Inferior parietal cortex (tissue), 1 donor: Measurements from ENCODE around the gene RNU1-3.
"Not testable (repeated sequence)": the region's sequence is repeated elsewhere in the genome, so short reads cannot be mapped to it uniquely, and the experiment has no call there.

Experiments
- DNase-seq: peaks from one replicate; pipeline ENCODE4 v3.0.0-alpha.2; 2016; ENCODE audit errors: extremely low spot score

Gene RNU1-3

DNA sequence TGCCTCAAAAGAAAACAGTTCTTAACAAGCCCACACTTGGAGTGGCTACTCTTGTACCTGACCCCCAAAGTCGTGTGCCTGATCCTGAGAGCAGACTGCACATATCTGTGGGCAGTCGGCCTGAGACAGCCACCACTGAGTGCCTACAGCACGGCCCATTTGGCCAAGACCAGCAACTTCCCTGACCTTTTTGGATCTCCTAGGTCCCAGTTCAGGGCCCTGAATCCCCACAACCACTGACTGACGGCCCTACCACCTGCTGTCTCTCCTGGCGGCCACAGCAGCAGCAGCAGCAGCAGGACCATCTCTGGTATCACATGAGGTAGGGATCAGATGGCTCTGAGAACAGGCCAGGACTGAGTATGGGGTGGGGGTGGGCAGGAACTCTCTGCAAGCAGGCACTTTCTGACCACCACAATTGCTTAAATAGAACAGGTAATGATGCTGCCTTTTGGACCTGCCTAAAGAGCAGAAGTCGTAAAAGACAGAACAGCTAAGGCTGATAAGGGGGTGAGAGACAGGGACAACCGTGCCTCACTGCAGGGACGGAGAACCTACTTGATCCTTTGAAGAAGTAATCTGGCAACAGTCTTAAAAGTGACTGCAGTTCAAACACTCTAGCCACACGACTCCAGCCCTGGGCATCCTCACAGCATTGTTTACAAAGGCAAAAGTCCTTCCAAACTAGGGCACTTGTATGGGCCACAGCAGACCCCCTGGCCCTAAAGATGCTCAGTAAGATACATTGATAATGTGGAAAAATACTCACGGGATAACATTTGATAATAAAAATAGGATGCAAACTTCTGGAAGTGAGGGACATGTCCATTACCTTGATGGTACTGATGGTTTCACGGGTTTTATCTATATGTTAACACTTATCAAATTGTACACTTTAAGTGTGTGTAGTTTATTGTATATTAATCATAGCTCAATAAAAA lies 27.4 kb downstream of the RNU1-3 start:
- not testable (repeated sequence) for DNase-seq

DNA sequence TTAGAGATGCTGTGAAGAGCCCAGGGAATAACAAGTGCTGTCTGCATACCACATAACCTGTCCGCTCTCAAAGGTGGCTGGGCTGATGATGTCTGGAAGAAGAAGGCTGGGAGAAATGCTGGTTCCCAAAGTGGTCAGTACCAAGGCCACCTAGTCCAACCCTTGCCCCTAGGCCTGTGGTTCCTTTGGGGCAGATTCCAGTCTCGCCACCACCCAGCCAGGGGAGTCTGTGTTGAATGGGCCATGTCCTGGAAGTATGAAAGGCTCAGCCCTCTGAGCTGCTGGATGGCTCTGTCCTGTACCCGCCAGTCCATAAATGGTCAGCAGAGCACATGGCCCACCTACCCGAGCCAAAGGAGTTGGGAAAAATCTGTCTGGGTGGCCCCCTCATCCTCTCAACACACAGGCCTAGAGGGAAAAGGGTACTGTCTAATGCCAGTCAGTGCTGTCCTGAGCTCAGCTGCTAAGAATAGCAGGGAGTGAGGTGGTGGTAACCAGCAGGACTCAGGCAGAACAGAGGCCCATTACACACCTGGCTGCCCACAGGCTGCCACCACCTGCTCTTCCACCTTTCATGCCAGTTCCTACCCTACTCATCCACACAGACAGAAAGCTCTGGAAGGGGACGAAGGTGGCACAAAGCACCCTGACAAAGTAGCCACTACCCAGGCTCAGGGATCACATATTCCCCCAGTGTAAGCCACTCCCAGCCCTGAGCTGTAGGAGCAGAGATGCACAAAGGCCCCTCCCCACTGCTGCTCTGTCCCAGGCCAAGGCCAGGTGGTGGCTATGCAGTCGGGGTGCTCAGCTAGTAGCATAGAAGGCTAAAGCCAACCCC lies 28.6 kb downstream of the RNU1-3 start:
- DNase-seq, result not testable (repeated sequence)

DNA sequence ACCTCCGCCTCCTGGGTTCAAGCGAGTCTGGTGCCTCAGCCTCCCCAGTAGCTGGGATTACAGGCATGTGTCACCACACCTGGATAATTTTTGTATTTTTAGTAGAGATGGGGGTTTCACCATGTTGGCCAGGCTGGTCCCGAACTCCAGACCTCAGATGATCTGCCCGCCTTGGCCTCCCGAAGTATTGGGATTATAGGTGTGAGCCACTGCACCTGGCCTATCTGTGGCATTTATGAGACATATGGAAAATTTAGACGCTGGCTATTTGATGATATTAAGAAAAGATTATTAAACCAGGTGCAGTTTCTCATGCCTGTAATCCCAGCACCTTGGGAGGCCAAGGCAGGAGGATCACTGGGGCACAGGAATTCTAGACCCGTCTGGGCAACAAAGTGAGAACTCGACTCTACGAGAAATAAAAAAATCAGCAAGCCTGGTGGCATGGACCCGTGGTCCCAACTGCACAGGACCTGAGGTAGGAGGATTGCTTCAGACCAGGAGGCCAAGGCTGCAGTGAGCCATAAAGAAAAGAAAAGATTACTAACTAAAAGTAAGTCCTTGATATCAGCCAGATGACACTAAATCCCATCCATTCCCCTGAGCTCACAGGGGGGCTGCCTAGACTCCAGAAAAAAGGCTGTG lies 30.1 kb downstream of the RNU1-3 start:
- not testable (repeated sequence) for DNase-seq

DNA sequence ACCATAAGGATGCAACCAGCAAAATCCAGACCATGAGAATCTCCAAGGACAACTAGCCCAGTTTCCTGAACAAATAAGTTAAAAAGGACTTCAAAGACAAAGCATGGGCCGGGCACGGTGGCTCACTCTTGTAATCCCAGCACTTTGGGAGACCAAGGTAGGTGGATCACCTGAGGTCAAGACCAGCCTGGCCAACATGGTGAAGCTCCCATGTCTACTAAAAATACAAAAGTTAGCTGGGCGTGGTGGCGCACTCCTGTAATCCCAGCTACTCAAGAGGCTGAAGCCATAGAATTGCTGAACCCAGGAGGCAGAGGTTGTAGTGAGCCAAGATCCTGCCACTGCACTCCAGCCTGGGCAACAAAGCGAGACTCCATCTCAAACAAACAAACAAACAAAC lies 30.8 kb downstream of the RNU1-3 start:
- DNase-seq, result not testable (repeated sequence)

DNA sequence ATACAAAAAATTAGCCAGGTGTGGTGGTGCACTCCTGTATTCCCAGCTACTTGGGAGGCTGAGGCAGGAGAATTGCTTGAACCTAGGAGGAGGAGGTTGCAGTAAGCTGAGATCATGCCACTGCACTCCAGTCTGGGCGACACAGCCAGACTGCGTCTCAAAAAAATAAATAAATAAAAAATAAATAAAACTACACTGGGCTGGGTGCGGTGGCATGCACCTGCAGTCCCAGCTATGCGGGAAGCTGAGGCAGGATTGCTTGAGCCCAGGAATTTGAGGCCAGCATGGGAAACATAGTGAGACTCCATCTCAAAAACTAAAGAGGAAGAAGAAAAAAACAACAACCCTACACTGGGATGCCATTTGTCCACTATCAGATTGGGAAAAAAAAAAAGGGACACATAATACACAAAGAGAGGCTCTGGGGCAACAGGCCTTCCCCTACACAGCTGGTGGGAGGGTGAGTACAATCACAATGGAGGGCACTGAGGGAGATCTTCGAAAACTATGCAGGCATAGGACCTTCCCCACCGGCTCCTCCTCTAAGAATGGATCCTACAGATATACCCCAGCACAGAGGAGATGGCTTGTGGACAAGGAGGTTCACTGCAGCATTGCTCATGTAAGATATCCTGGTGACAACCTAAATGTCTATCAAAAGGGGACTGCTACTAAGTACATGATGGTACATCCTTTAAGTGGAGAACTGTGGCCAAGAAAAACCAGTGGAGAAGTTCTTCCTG lies 33.0 kb downstream of the RNU1-3 start:
- not testable (repeated sequence) for DNase-seq

DNA sequence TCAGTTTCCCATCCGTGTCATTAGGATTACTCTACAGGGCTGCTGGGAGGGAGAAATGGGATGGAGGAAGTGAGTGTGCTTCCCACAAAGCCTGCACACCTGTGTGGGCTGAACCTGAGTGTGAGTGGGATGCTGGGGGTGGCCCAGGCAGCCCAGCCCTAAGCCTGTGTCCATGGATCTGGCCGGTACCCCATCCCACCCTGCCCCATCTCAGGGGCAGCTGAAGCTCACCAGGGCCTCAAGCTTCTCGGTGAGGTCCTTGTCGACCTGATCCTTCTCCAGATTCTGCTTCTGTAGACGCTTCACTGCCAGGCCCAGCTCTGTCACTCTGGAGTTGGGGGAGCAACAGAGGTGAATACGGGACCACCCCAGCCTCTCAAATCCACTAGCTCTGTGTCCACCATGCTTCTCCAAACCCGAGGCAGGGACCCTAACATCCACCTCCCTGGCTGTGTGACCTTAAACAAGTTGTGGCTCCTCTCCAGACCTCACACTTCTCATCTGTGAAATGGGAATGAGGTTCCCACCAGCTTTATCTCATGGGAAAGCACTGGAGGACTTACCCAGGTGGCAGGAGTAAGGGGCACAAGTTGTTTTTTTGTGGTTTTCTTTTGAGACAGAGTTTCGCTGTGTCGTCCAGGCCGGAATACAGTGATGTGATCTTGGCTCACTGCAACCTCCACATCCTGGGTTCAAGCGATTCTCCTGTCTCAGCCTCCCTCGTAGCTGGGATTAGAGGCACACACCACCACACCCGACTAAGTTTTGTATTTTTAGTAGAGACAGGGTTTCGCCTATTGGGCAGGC lies 34.5 kb downstream of the RNU1-3 start:
- not testable (repeated sequence) for DNase-seq

DNA sequence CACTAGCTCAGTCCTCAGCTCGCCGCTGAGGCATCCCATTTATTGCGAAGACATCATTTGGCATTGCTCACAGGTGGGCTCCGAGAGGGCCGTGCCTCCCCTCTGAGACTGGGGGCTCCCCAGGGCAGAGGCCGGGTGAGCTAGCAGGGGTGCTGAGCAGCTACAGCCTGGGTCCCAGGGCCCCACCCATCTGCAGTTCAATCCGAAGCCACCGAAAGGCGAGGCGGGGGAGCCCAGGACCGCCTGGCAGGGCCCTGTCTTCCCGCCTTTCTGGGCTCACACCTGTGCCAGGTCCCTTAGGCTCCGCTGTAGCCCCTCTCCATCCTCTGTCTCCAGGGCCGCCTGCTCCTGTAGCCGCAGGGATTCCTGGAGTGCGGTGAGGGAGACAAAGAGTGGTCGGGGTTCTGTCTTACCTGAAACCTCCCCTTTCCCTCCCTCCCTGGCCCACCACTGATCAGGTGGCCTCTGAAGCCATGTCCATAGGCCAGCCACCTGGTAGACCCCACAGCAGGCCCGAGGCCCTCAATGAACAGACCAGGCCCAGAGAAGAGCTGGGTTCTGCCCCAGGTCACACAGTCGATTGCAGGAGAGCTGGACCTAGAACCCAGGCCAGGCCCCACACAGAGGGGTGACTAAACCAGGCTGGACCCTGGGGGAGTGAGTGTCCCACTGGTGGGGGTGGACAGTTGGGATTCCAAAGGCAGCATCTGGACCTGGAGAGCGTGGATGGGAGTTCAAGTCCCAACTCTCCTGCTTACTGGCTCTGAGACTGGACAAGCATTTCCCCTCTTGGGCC lies 35.3 kb downstream of the RNU1-3 start:
- no peak for DNase-seq

DNA sequence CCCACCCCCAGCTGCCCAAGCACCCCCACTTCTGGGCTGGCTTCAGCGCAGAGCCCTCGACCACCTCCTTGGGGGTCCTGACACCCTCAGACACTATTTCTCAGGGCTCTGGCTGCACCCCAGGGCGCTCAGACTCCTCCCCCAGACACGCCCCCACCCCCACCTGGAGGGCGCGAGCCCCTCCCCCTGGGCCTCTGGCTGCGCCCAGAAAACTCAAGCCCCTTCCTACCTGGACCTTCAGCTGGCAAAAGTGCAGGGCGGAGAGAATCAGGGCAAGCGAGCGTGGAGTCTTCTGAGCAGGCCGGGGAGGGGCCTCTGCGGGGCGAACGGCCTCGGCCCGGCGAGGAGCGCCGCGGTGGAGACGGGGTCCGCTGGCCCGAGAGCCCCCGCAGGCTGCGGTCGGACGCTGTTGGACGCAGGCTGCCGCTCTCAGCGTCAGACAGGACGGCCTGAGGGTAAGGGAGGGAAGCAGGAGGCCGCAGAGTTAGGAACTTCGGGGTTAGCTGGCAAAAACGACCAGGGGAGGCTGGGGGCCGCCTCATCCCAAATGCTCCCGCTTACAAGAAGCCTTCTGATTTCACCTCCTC lies 36.0 kb downstream of the RNU1-3 start:
- DNase-seq, result no peak

DNA sequence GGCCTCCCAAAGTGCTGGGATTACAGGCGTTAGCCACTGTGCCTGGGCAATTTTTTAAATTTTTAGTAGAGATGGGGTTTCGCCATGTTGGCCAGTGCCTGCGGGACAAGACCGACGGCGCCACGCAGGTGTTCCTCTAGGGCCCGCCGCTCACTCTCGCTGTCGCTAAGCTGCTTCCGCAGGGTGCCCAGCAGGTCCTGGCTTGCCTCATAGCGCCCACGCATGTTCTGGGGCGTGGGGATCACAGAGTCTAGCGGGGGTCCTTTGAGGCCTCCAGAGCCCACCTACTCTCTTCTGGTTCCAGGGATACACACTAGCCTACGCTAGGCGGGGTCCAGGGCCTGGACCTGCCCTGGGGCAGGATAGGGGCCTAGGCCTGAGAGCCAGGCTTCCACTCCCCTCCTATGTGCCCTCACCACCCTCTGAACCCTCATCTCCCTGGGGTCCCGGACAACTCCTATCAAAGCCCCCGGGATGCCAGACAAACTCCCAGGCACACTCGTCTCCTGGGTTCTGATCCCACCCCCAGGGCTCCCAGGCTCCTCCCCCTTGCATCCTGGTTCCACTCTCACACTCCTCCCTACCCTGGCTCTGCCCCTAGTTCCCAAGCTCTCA lies 36.7 kb downstream of the RNU1-3 start:
- DNase-seq, result not testable (repeated sequence)

DNA sequence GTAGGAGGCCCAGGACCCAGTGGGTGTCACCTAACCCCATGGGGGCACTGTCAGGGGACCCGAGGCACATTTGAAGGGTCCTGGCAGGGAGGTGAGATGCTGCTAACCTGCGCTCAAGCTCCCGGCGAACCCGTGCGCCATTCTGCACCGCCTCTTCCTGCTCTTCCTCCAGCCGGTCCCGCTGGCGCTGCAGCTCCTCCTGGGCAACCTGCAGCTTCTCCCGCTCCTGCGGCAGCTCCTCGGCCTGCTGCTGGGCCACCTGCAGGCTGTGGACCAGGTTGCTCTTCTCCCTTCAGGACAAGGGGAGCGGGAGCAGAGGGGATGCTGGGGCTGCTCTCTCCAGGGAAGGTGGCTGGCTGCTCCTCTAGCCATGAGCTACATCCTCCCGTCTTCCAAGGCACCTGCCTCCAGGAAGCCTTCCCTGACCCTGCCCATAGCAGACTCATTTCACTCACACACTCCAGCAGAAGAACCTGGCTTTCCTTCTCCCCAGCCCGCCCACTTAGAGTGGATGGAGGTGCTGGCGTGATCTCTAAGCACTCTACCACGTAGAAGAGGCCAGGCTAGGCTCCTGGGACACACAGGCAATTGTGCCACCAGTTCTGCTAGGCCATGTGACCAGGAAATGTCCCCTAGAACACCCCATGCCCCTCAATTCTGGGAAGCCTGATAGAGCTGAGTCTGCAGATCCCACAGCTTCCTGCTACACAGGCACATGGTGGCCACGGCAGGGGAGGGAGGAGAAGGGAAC lies 38.2 kb downstream of the RNU1-3 start:
- DNase-seq, result no peak

DNA sequence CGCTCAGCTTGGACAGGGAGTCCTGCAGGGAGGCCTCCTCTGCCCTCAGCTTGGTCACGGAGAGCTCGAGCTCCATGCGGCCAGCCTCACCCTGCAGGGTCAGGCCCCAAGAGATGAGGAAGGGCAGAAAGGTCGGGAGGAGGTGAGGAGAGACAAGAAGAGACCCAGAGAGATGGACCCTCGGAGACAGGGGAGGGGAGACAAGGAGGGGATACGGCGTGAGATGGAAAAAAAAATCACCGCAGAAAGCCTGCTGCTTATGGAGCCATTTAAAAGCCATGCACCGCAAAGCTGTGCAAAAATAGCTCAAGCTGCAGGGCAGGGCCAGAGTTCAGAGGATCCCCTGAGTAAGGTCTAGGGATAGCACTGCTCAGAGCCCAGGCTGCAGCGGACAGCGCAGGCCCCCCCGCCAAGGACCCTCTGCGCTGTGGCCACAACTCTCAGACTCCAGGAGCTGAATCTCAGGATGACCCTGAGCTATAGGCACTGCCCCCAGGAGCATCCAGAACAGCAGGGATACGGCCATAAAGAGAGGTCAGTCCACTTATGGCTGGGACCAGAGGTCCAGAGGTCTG lies 40.3 kb downstream of the RNU1-3 start:
- DNase-seq, result not testable (repeated sequence)

DNA sequence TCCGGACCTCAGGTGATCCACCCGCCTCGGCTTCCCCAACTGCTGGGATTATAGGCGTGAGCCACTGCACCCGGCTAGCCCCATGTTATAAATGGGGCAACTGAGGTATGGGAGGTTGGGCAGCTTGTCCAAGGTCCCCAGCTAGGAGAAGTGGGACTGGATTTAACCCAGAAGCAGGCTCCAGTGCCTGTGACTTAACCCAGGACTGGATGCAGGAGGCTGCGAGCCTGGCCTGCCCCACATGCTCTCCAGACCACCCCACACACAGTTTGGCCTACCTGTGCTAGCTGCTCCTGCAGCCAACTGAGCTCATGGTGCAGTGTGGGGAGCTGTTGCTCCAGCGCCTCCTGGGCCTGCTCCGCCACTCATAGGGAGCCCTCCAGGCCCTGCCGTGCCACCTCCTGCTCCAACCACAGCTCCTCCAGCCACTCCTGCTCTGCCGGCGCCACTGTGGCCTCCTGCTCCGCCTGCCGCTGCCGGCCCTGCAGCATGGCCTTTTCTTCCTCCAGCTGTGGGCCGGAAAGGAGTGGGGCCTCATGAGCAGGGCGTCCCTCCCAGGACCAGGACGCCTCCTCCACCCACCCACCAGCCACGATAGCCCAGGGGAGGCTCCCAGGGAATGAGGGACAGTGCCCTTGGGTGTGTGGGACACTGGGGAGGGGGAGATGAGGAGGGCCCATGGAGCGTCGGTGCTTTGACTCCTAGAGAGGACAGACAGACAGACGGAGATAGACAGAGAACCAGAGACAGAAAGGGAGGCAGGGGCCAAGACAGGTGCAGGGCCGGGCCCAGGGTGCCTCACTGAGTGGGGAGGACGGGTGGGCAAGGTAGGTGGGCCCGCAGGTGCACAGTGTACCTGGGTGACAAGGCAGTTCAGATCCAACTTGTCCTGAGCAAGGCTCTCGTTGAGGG lies 41.0 kb downstream of the RNU1-3 start:
- DNase-seq, result no peak

DNA sequence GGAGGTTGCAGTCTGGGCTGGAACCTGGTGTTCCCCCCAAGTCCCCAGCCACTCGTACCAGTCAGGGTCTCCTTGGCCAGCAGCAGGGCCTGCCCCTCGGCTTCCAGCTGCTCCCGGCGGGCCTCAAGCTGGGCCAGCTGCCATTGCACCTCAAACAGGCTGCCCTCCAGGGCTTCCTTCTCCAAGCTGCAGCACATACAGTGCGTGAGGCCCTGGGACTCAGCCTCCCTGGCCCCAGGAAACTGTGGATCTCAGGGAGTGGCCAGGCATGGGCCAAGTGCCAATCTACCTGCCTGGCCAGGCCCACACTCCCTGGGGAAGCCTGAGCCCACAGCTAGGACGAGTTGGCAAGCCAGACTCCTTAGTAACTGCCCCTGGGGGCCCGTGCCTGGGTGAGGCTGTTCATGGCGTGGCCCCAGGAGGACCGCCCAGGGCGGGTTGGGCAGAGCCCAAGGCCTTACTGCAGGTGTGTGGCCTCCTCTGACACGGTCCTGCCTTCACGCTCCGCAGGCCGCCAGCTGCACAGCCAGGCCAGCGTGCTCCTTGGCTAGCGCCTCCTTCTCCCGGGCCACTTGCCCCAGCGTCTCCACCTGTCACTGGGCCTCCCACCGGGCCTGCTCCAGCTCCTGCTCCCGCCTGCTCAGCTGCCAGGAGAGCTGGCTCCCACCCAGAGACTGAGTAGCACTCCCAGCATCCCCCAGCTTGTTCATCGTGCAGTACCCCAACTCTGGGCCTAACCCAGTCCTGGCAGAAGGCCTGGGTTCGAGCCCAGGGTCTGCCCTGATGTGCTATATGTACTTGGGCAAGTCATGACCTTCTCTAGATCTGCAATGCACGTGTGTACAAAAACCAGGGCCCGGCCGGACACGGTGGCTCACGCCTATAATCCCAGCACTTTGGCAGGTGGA lies 42.7 kb downstream of the RNU1-3 start:
- DNase-seq, result not testable (repeated sequence)

DNA sequence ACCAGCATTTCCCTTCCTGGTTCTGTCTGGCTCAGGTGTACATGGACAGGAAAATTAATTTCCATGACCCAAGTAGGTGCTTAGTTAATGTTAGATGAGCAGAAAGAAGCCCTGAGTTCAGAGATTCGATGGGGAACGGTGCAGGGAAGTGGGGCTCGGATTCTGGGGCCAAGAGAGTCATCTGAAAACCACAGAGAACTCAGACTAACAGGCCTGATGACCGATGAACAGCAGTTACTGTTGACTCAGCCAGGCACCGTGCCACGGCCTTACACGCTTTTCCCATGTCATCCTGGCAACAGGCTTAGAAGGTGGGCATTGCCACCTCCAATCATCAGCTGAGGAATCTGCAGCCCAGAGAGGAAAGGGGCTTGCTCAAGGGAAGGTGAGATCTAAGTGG lies 43.4 kb downstream of the RNU1-3 start:
- not testable (repeated sequence) for DNase-seq

DNA sequence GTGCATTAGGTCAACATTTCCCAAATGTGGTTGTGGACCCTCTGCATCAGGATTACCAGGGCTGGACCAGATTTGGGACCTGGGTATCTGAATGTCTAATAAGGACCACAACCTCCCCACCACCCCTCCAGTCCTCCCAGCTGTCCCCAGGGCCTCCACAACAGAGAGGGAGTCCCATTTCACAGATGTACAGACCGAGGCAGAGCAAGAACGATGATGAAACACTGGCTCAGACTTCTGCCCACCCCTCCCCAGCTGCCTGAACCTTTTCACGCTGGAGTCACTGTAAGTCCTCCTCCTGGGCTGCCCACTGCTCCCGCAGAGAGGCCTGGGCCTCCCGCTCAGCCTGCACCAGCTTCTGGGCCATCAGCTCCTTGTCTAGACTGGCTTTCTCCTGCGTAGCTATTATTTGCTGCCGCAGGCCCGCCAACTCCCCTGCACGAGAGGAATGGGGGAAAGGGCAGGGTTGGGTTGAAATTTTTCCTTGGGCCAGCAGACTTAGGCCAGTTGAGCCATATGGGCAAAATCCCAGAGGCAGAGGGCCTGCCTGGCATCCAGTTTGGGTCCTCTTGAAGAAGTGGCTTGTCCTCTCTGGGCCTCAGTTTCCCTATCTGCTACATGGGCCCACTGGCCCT lies 45.0 kb downstream of the RNU1-3 start:
- DNase-seq, result not testable (repeated sequence)
